GM12878 (cell line): Measurements from ENCODE around the gene MSI2. TPM values are rescaled to one million over a fixed set of nuclear protein-coding genes. Genes with fewer than 3 reads are reported as not detected.

ENCODE experiments used
- ATAC-seq: fragments of 200-7000 bp; cut with Tn5 transposase; 3 replicates; pipeline ENCODE4 v1.9.1; 2020; ENCODE audit warnings: mild to moderate bottlenecking, moderate library complexity
- BruUV-seq: library from RNA; stranded (reverse); fragments of 400-500 nt; replicated peaks from 2 replicates; lab custom pipeline; 2021; lab: Mats Ljungman, UMichigan
- CTCF ChIA-PET: fragments of 300-600 bp; sonication (Branson Sonifier 250); formaldehyde crosslinking; extraction: SDS; loops from one replicate; lab custom pipeline; 2021; ENCODE audit warnings: inconsistent platforms; lab: Yijun Ruan, JAX
- POLR2A ChIA-PET: fragments of 350-600 bp; formaldehyde crosslinking; extraction: SDS; loops from one replicate; lab custom pipeline; 2021; ENCODE audit warnings: inconsistent platforms; lab: Charles Lee
- RAD21 ChIA-PET: fragments of 300-600 bp; sonication (Branson Sonifier 250); formaldehyde crosslinking; loops from one replicate; lab custom pipeline; 2023; ENCODE audit warnings: antibody characterized with exemption; ENCODE audit not compliant: unreplicated experiment; lab: Charles Lee
- SMC1A ChIA-PET: fragments of 300-600 bp; sonication (Branson Sonifier 250); formaldehyde crosslinking; loops from one replicate; lab custom pipeline; 2023; ENCODE audit not compliant: unreplicated experiment, uncharacterized antibody; lab: Charles Lee
- DNase-seq: peaks from one replicate; pipeline ENCODE4 v3.0.0-alpha.2; 2011; ENCODE audit warnings: low read depth, low spot score
- FAIRE-seq: peaks from 3 replicates; lab custom pipeline; 2011; peaks lifted over from hg19 to GRCh38; lab: Jason Lieb, UNC
- H2AFZ ChIP-seq: 2 replicates; pipeline ENCODE4 v1.6.0; 2011; ENCODE audit warnings: low read depth, low read length, control low read depth; ENCODE audit not compliant: control insufficient read depth
- H3K27ac ChIP-seq: 2 replicates; pipeline ENCODE4 v1.5.1; 2011; ENCODE audit warnings: control low read depth; ENCODE audit not compliant: control insufficient read depth, insufficient read depth
- H3K27me3 ChIP-seq, 2 experiments: replicated peaks in 1 of 2; 2 replicates each; pipeline versions ENCODE4 v1.6.0 to v1.6.1; 2011; ENCODE audit warnings: low read length in 1 of 2; ENCODE audit not compliant: control insufficient read depth in 2 of 2, insufficient read depth in 2 of 2
- H3K36me3 ChIP-seq, 2 experiments: 2 replicates each; pipeline ENCODE4 v1.5.1; 2011; ENCODE audit warnings: low read length in 1 of 2; ENCODE audit not compliant: control insufficient read depth in 2 of 2, insufficient read depth in 2 of 2
- H3K4me1 ChIP-seq: 2 replicates; pipeline ENCODE4 v1.6.1; 2011; ENCODE audit warnings: mild to moderate bottlenecking, low read length, moderate library complexity, mixed read lengths; ENCODE audit not compliant: control insufficient read depth, insufficient read depth
- H3K4me2 ChIP-seq: 2 replicates; pipeline ENCODE4 v1.6.0; 2011; ENCODE audit warnings: control low read depth; ENCODE audit not compliant: control insufficient read depth, insufficient read depth
- H3K4me3 ChIP-seq: fragments of 200-600 bp; sonication (generic); 2 replicates; pipeline ENCODE4 v1.5.1; 2016
- H3K79me2 ChIP-seq: 2 replicates; pipeline ENCODE4 v1.6.0; 2011; ENCODE audit warnings: low read length; ENCODE audit not compliant: control insufficient read depth, insufficient read depth
- H3K9ac ChIP-seq: 2 replicates; pipeline ENCODE4 v1.8.0; 2011; ENCODE audit warnings: low read length, control low read depth, mixed read lengths; ENCODE audit not compliant: control insufficient read depth, insufficient read depth
- H3K9me3 ChIP-seq: replicated peaks from 3 replicates; pipeline ENCODE4 v1.5.1; 2011; ENCODE audit warnings: mild to moderate bottlenecking, low read length; ENCODE audit not compliant: control insufficient read depth, insufficient read depth
- H4K20me1 ChIP-seq: 2 replicates; pipeline ENCODE4 v1.6.0; 2011; ENCODE audit not compliant: control insufficient read depth, insufficient read depth
- BACH1 ChIP-seq: fragments of 450-650 bp; IDR thresholded peaks from 2 replicates; pipeline ENCODE4 v1.6.1; 2017; ENCODE audit warnings: mild to moderate bottlenecking, borderline replicate concordance
- BCLAF1 ChIP-seq: fragments of 450-650 bp; IDR thresholded peaks from 2 replicates; pipeline ENCODE4 v1.6.1; 2017; ENCODE audit warnings: antibody characterized with exemption, mild to moderate bottlenecking, moderate library complexity
- CREM ChIP-seq: IDR thresholded peaks from 2 replicates; pipeline ENCODE4 v1.6.1; 2014; ENCODE audit warnings: antibody characterized with exemption, low read depth
- EGR1 ChIP-seq, 2 experiments: IDR thresholded peaks; 1 replicate in 1 of 2; 2 replicates in 1 of 2; pipeline ENCODE4 v1.6.1; 2011 to 2012; ENCODE audit warnings: low read depth in 2 of 2, low read length in 2 of 2, borderline replicate concordance in 1 of 2, mild to moderate bottlenecking in 1 of 2, moderate library complexity in 1 of 2
- ETV6 ChIP-seq, 2 experiments: fragments of 450-650 bp in 1 of 2; IDR thresholded peaks in 1 of 2; conservative IDR thresholded peaks in 1 of 2; 2 replicates each; pipeline ENCODE4 v1.6.1; 2014; ENCODE audit warnings: antibody characterized with exemption in 1 of 2, borderline replicate concordance in 1 of 2, low read depth in 1 of 2, mild to moderate bottlenecking in 1 of 2, moderate library complexity in 1 of 2
- EZH2 ChIP-seq: IDR thresholded peaks from 2 replicates; pipeline ENCODE4 v1.6.1; 2012; ENCODE audit warnings: low read depth, mild to moderate bottlenecking, control low read depth, inconsistent platforms, low read length, borderline replicate concordance; ENCODE audit not compliant: control insufficient read depth
- IRF4 ChIP-seq: IDR thresholded peaks from 2 replicates; pipeline ENCODE4 v1.6.1; 2011; ENCODE audit warnings: low read depth, low read length
- IRF5 ChIP-seq: fragments of 450-650 bp; IDR thresholded peaks from 2 replicates; pipeline ENCODE4 v1.6.1; 2017; ENCODE audit warnings: borderline replicate concordance
- POLR2AphosphoS5 ChIP-seq: IDR thresholded peaks from 2 replicates; pipeline ENCODE4 v1.6.1; 2011; ENCODE audit warnings: mild to moderate bottlenecking, low read length, inconsistent platforms
- RAD51 ChIP-seq: fragments of 450-650 bp; IDR thresholded peaks from 2 replicates; pipeline ENCODE4 v1.6.1; 2016; ENCODE audit warnings: moderate library complexity, mild to moderate bottlenecking, inconsistent platforms
- RELB ChIP-seq: fragments of 450-650 bp; IDR thresholded peaks from 2 replicates; pipeline ENCODE4 v1.6.1; 2017; ENCODE audit warnings: low read depth, mild to moderate bottlenecking, moderate library complexity
- SMARCA5 ChIP-seq: fragments of 450-650 bp; IDR thresholded peaks from 2 replicates; pipeline ENCODE4 v1.6.1; 2017; ENCODE audit warnings: mild to moderate bottlenecking
- SP1 ChIP-seq: IDR thresholded peaks from one replicate; pipeline ENCODE4 v1.6.1; 2011; ENCODE audit warnings: low read depth, low read length
- ZNF217 ChIP-seq: fragments of 450-650 bp; IDR thresholded peaks from 2 replicates; pipeline ENCODE4 v1.6.1; 2017; ENCODE audit warnings: antibody characterized with exemption, mild to moderate bottlenecking
- WGBS: methylation state at CpG from one replicate; pipeline ENCODE4 v1.1.6; 2016; ENCODE audit warnings: low lambda C conversion rate; ENCODE audit not compliant: insufficient replicate concordance, insufficient coverage; ENCODE audit errors: missing lambda C conversion rate; 5-methylcytosine and 5-hydroxymethylcytosine counted together
- in situ Hi-C: fragments of 300-500 bp; cut with MboI; formaldehyde crosslinking; loops from 9 replicates; pipeline ENCODE4 v1.14.3; 2018; ENCODE audit warnings: mixed read lengths
- intact Hi-C: fragments of 100-400 bp; cut with micrococcal nuclease; formaldehyde crosslinking; loops from one replicate; pipeline ENCODE4 v1.14.2; 2022; ENCODE audit not compliant: unreplicated experiment
- polyA plus RNA-seq, 11 experiments: library from polyadenylated mRNA; depleted of rRNA in 4 of 11; unstranded in 6 of 11; stranded (reverse) in 5 of 11; fragments of >200 nt; fragmentation: Nextera tagmentation in 4 of 11; fragmentation: Illumina TruSeq in 1 of 11; extraction: Ambion mirVana in 4 of 11; extraction: Trizol in 1 of 11; gene quantifications; 1 replicate in 1 of 11; 2 replicates in 10 of 11; pipeline versions ENCODE4 v1.2.1 to v1.2.3, GENCODE V29; 2011 to 2016; ENCODE audit warnings: inconsistent platforms in 2 of 11, missing spikeins in 2 of 11, low read depth in 1 of 11
- total RNA-seq, 4 experiments: library from RNA; depleted of rRNA in 3 of 4; stranded (reverse); fragments of >200 nt in 3 of 4; fragmentation: Illumina TruSeq in 1 of 4; extraction: Trizol in 1 of 4; gene quantifications; 2 replicates each; pipeline versions ENCODE4 v1.2.1 to v1.2.3, GENCODE V29; 2013 to 2021
- TF ChIP-seq, protein P1 (sequence below): fragments of 450-650 bp; IDR thresholded peaks from 2 replicates; pipeline ENCODE4 v1.6.1; 2016; ENCODE audit warnings: mild to moderate bottlenecking

The MSI2 gene
- total and polyA plus RNA-seq, 10 of the 15 experiments (the other 5 are each of a cell fraction or from before 2014, with no cell fraction given), result 6.1 to 76.1 (median 42.0) TPM

DNA sequence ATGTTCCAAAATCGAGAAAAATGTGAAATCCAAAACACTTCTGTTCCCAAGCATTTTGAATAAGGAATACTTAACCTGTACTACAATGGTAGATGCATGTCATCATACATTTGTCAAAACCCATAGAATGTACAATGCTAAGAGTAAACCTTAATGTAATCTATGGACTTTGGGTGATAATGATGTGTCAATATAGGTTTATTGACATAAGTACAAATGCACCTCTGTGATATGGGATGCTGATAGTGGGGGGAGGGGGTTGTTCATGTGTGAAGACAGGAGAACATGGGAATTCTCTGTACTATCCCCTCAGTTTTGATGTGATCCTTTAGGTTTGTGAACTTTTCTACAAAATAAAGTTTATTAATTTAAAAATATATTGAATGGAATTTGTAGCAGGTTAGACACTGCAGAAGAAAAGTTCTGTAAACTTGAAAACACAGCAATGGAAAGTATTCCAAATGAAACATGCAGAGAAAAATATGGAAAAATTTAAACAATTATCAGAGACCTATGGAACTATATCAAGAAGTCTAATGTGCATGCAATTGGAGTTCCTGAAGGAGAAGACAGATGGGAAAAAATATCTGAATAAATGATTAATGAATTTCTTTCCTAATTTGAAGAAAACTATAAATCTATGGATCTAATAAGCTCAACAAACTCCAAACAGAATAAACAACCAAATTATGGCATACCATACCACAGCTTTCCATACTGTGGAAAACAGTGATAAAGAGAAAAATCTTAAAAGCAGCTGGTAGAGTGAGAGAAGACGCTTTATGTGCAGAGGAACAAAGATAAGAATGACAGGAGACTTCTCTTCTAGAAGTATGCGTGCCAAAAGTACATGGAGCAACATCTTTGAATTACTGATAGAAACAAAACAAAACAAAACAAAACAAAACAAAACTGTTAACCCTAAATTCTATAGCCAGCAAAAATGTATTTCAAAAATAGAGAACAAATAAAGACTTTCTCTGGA, 34.7 kb upstream of the MSI2 start:
- intact Hi-C loops (no loop called here), in situ Hi-C loops (no loop called here)
- RAD21 ChIA-PET, result no interaction called here
- no peaks in the 10 kb centered on the region for H3K36me3 ChIP-seq
- peaks cover 2% of the 10 kb centered on the region; the same call in 2 of the 3 replicates for H3K9me3 ChIP-seq
- ATAC-seq (no peak), DNase-seq (no peak), FAIRE-seq (no peak)
- H3K27ac ChIP-seq, result no peak overlapping the region
- H3K27me3 ChIP-seq, result no peaks in the 10 kb centered on the region
- H2AFZ ChIP-seq, result no peak overlapping the region
- SMC1A ChIA-PET, result interaction anchor here (0.9 kb wide), 1 partner anchor 78 kb away, joined by 3 read pairs; no protein-coding TSS in a partner anchor
- BruUV-seq, result no TSS peak
- no peak overlapping the region for H3K4me2 ChIP-seq
- no peaks in the 10 kb centered on the region for H3K4me1 ChIP-seq
- no peak overlapping the region for H3K4me3 ChIP-seq
- CTCF ChIA-PET, result interaction anchor here (0.6 kb wide), 1 partner anchor 276 kb away, joined by 3 read pairs; no protein-coding TSS in a partner anchor
- WGBS, result 49% methylated on average over 3 of the region's 3 CpGs
- H3K9ac ChIP-seq, result no peak overlapping the region
- POLR2A ChIA-PET, result no interaction called here
- no peaks in the 10 kb centered on the region for H3K79me2 ChIP-seq
- no peaks in the 10 kb centered on the region for H4K20me1 ChIP-seq
- no peak for TF ChIP-seq RELB
- TF ChIP-seq, protein P1, sequence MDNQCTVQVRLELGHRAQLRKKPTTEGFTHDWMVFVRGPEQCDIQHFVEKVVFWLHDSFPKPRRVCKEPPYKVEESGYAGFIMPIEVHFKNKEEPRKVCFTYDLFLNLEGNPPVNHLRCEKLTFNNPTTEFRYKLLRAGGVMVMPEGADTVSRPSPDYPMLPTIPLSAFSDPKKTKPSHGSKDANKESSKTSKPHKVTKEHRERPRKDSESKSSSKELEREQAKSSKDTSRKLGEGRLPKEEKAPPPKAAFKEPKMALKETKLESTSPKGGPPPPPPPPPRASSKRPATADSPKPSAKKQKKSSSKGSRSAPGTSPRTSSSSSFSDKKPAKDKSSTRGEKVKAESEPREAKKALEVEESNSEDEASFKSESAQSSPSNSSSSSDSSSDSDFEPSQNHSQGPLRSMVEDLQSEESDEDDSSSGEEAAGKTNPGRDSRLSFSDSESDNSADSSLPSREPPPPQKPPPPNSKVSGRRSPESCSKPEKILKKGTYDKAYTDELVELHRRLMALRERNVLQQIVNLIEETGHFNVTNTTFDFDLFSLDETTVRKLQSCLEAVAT, result no peak
- TF ChIP-seq SP1, result no peak
- no peak for TF ChIP-seq CREM
- TF ChIP-seq SMARCA5, result no peak
- TF ChIP-seq IRF5, result no peak
- no peak for TF ChIP-seq EZH2
- no peak for TF ChIP-seq EGR1 (IDR thresholded peaks at IDR 0.05; ENCODE audit: borderline replicate concordance in 1 of 2, low read depth in 2 of 2, low read length in 2 of 2)
- TF ChIP-seq IRF4, result no peak
- no peak for TF ChIP-seq ETV6 (conservative IDR thresholded peaks at IDR 0.05 in 1 of 2, IDR thresholded peaks at IDR 0.05 in 1 of 2; ENCODE audit: borderline replicate concordance in 1 of 2, low read depth in 1 of 2)
- no peak for TF ChIP-seq BCLAF1
- no peak for TF ChIP-seq POLR2AphosphoS5
- no peak for TF ChIP-seq BACH1
- no peak for TF ChIP-seq ZNF217
- no peak for TF ChIP-seq RAD51
